GM21825 (cell line): ENCODE results near the gene CYP4A22.
"Not testable (repeated sequence)": the region's sequence is repeated elsewhere in the genome, so short reads cannot be mapped to it uniquely, and the experiment has no call there.

Experiments
- ATAC-seq: cut with Tn5 transposase; IDR thresholded peaks from one replicate; pipeline ENCODE4 v1.9.1; 2021; ENCODE audit warnings: mild to moderate bottlenecking, moderate library complexity; ENCODE audit not compliant: unreplicated experiment

CYP4A22 gene

GRCh38 chr1:47137198-47137597 is at the start of gene CYP4A22:
Gene CYP4A22, plus strand, starts transcription at chr1:47137441. Its CDS starts 45 bp downstream, at chr1:47137486.
- ATAC-seq: no peak

- not testable (repeated sequence) for ATAC-seq
Measured at GRCh38 chr1:47089356-47089755, 47.9 kb upstream of the CYP4A22 start.

- ATAC-seq: not testable (repeated sequence)
Measured at GRCh38 chr1:47091476-47091875, 45.8 kb upstream of the CYP4A22 start.

- ATAC-seq: no peak
Measured at GRCh38 chr1:47104816-47105215, 32.4 kb upstream of the CYP4A22 start.

GRCh38 chr1:47106792-47107191 is 30.4 kb upstream of the CYP4A22 start:
- no peak for ATAC-seq

- ATAC-seq: not testable (repeated sequence)
Measured at GRCh38 chr1:47107851-47108574, 29.2 kb upstream of the CYP4A22 start.

GRCh38 chr1:47109482-47109881 is 27.8 kb upstream of the CYP4A22 start:
- not testable (repeated sequence) for ATAC-seq

- no peak for ATAC-seq
Measured at GRCh38 chr1:47113178-47113577, 24.1 kb upstream of the CYP4A22 start.

GRCh38 chr1:47121039-47121438 is 16.2 kb upstream of the CYP4A22 start:
- ATAC-seq: not testable (repeated sequence)

GRCh38 chr1:47124834-47125233 is 12.4 kb upstream of the CYP4A22 start:
- not testable (repeated sequence) for ATAC-seq

- ATAC-seq: not testable (repeated sequence)
Measured at GRCh38 chr1:47126997-47127396, 10.2 kb upstream of the CYP4A22 start.

- no peak for ATAC-seq
Measured at GRCh38 chr1:47128221-47128620, 9.0 kb upstream of the CYP4A22 start.

- not testable (repeated sequence) for ATAC-seq
Measured at GRCh38 chr1:47128854-47129253, 8.4 kb upstream of the CYP4A22 start.

- not testable (repeated sequence) for ATAC-seq
Measured at GRCh38 chr1:47129489-47130230, 7.6 kb upstream of the CYP4A22 start.

- not testable (repeated sequence) for ATAC-seq
Measured at GRCh38 chr1:47132665-47133064, 4.6 kb upstream of the CYP4A22 start.

- ATAC-seq: no peak
Measured at GRCh38 chr1:47137925-47138615, 829 bp downstream of the CYP4A22 start.

- not testable (repeated sequence) for ATAC-seq
Measured at GRCh38 chr1:47140358-47140757, 3.1 kb downstream of the CYP4A22 start.

- ATAC-seq: not testable (repeated sequence)
Measured at GRCh38 chr1:47143654-47144053, 6.4 kb downstream of the CYP4A22 start.

- ATAC-seq: not testable (repeated sequence)
Measured at GRCh38 chr1:47146495-47146894, 9.3 kb downstream of the CYP4A22 start.

- ATAC-seq: no peak
Measured at GRCh38 chr1:47147047-47147785, 10.0 kb downstream of the CYP4A22 start.

GRCh38 chr1:47149162-47149561 is 11.9 kb downstream of the CYP4A22 start:
- ATAC-seq: not testable (repeated sequence)
